Activated naive CD4-positive, alpha-beta T cell treated with anti-CD3 and anti-CD28 coated beads, Interleukin-2, amount 50 U/mL, for 24 hours (primary cell): ENCODE data around the gene GPC2.
A peak's percentile ranks its signal among the peaks of the same experiment; 100 is the strongest.
"Not testable (repeated sequence)": the region's sequence is repeated elsewhere in the genome, so short reads cannot be mapped to it uniquely, and the experiment has no call there.

Source experiments
- H3K27ac Mint-ChIP-seq: one replicate; pipeline ENCODE4 v1.8.0; 2021; ENCODE audit warnings: mild to moderate bottlenecking, mixed read lengths
- H3K27me3 Mint-ChIP-seq: one replicate; pipeline ENCODE4 v1.8.0; 2021; ENCODE audit warnings: mixed read lengths
- H3K36me3 Mint-ChIP-seq: one replicate; pipeline ENCODE4 v1.8.0; 2021; ENCODE audit warnings: mixed read lengths
- H3K4me1 Mint-ChIP-seq: one replicate; pipeline ENCODE4 v1.8.0; 2021; ENCODE audit warnings: mixed read lengths
- H3K4me3 Mint-ChIP-seq: one replicate; pipeline ENCODE4 v1.8.0; 2021; ENCODE audit warnings: mild to moderate bottlenecking, mixed read lengths
- H3K9me3 Mint-ChIP-seq: one replicate; pipeline ENCODE4 v1.8.0; 2021; ENCODE audit warnings: mixed read lengths

Gene GPC2

DNA sequence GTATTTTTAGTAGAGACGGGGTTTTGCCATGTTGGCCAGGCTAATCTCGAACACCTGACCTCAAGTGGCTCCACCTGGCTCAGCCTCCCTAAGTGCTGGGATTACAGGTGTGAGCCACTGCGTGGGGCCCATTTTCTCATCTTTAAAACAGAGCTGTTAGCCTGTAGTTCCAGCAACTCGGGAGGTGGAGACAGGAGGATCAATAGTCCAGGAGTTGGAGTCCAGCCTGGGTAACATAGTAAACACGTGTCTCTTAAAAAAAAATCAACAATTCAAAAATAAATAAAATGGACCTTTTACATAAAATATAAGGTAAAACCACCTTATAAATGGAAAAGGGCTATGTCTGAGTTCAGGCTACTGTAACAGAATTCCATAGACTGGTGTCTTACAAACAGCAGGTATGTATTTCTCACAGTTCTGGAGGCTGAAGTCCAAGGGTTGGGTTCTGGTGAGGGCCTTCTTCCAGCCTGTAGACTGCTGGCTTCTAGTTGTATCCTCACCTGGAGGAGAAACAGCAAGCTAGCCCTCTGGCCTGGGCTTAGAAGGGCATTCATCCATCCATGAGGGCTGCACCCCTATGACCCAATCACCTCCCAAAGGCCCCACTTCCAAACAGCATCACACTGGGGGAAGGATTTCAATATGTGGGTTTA, 35.6 kb upstream of the GPC2 start:
- peaks cover 2% of the 10 kb centered on the region for H3K36me3 Mint-ChIP-seq
- H3K27me3 Mint-ChIP-seq = no peaks in the 10 kb centered on the region
- peaks cover 78% of the 10 kb centered on the region for H3K4me1 Mint-ChIP-seq
- H3K9me3 Mint-ChIP-seq = no peaks in the 10 kb centered on the region
- no peak overlapping the region for H3K4me3 Mint-ChIP-seq
- no peak overlapping the region for H3K27ac Mint-ChIP-seq

DNA sequence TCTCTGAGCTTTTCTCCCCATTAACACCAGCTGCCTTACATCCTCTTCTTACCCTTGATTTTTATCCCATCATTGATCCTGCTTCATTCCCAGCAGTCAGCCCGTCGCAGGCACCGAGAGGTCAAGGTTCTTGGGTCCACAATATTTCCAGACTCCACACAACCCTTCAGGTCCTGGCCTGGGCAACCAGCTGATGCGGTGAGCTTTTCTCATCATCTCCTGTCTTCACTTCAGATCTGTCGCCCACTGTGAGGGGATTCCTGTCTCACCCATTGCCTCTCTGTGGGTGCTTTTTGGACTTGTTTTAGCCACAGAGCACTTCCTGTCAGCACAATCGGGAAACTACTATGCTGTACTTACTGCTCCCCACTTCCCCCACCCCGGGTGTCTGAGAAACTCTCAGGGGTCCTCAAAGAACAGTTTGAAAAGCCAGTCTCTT, 34.2 kb upstream of the GPC2 start:
- Mint-ChIP-seq H3K27me3 (no peaks in the 10 kb centered on the region), H3K27ac (peak overlapping the region; percentile 81), H3K4me1 (peaks cover 67% of the 10 kb centered on the region), H3K4me3 (peak overlapping the region; percentile 79), H3K36me3 (peaks cover 2% of the 10 kb centered on the region), H3K9me3 (no peaks in the 10 kb centered on the region)

DNA sequence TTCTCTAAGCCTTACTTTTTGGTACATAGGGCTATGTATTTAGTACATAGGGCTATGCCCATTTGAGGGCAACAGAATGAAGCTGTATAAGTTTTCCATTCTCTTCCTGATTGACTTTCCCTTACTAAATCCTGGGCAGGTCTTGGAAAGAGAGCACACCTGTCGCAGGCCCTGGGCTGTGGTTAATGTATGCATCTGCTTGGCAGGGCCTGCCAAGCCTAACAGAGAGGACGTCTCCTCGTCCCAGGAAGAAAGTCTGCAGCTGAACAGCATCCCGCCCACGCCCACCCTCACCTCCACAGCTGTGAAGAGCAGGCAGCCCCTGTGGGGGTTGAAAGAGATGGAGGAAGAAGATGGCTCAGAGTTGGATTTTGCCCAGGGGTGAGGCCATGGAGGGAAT, 33.6 kb upstream of the GPC2 start:
- H3K27me3 Mint-ChIP-seq = no peaks in the 10 kb centered on the region
- H3K36me3 Mint-ChIP-seq = peaks cover 2% of the 10 kb centered on the region
- no peak overlapping the region for H3K4me3 Mint-ChIP-seq
- H3K27ac Mint-ChIP-seq = peak overlapping the region; percentile 82
- peaks cover 66% of the 10 kb centered on the region for H3K4me1 Mint-ChIP-seq
- H3K9me3 Mint-ChIP-seq = no peaks in the 10 kb centered on the region

DNA sequence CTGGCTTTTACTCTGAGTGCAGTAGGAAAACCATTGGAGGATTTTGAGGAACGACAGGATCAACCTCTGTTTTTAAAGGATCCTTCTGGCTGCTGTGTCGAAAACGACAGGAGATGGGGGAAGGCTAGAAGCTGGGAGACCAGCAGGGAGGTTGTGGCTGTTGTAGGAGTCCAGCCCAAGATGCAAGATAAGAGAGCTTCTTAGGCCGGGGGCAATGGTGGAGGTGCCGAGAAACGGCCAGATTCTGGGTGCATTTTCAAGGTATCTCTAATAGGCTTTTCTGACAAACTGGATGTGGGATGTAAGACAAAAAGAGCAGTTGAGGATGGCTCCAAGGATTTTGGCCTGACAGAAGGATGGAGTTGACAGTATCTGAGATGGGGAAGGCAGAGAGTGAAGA, 32.3 kb upstream of the GPC2 start:
- Mint-ChIP-seq H3K27me3 (no peaks in the 10 kb centered on the region), H3K27ac (peak overlapping the region; percentile 85), H3K9me3 (no peaks in the 10 kb centered on the region), H3K4me3 (peak overlapping the region; percentile 74), H3K4me1 (peaks cover 53% of the 10 kb centered on the region), H3K36me3 (peaks cover 2% of the 10 kb centered on the region)

DNA sequence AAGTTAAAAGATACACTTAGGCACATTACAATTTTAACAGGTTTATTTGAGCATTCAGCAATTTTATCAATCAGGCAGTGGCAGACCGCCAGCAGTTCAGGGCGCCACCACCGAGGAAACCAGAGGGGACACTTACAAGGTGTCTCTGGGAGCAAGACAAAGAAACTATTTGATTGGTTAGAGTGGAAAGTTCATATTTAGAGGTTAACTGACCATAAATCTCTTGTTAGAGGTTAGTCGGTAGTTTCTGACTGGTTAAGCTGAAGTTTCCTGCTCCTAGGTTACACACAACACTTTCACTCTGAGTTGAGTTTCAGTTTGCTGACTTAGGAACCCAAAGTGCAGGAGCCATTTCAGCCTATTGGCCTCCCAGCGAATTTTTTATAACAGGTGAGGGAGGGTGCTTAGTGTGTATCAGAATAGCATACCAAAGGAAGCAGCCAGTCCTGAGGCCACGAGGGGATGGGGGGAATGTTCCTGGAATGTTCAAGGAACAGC, 31.8 kb upstream of the GPC2 start:
- H3K4me1 Mint-ChIP-seq = peaks cover 48% of the 10 kb centered on the region

DNA sequence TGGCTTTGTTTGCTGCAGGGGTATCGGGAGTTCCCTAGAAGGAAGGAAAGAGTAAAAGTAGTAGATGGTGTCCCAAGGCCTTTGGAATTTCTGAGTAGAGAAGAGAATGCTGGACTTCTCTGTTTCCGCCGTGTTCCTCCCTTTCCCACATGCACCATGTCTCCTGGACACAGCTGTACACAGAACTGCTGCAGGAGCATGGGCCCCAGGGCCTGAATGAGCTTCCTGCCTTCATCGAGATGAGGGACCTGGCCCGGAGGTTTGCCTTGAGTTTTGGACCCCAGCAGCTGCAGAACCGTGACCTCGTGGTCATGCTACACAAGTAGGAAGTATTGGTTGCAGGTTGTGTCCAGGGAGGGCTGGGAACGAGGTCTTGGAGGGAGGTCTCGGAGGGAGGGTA, 27.3 kb upstream of the GPC2 start:
- Mint-ChIP-seq H3K4me3 (no peak overlapping the region), H3K27ac (no peak overlapping the region), H3K4me1 (peaks cover 15% of the 10 kb centered on the region)

More for the DNA sequence above, 31.8 kb upstream of the GPC2 start:
- peak overlapping the region; percentile 74 for H3K4me3 Mint-ChIP-seq
- no peaks in the 10 kb centered on the region for H3K27me3 Mint-ChIP-seq
- peak overlapping the region; percentile 85 for H3K27ac Mint-ChIP-seq
- H3K36me3 Mint-ChIP-seq = peaks cover 2% of the 10 kb centered on the region
- no peaks in the 10 kb centered on the region for H3K9me3 Mint-ChIP-seq

DNA sequence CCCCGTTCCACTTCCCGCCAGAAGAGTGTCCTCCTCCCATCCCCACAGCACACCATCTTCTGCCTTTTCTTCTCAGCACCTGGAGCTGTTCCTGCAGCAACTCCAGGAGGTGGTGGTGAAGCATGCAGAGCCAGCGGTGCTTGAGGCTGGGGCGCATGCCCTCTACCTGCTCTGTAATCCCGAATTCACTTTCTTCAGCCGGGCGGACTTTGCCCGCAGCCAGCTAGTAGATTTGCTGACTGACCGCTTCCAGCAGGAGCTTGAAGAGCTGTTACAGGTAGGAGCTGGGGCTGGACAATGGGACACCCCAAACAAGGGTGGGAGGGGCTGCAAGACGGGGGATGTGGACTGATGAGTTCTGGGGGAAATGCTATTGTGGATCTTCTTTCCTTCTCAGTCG, 23.5 kb upstream of the GPC2 start:
- H3K9me3 Mint-ChIP-seq = no peaks in the 10 kb centered on the region
- H3K27me3 Mint-ChIP-seq = no peaks in the 10 kb centered on the region
- no peak overlapping the region for H3K27ac Mint-ChIP-seq
- peaks cover 4% of the 10 kb centered on the region for H3K4me1 Mint-ChIP-seq
- no peaks in the 10 kb centered on the region for H3K36me3 Mint-ChIP-seq
- H3K4me3 Mint-ChIP-seq = no peak overlapping the region

More for the DNA sequence above, 27.3 kb upstream of the GPC2 start:
- H3K9me3 Mint-ChIP-seq = no peaks in the 10 kb centered on the region
- H3K27me3 Mint-ChIP-seq = no peaks in the 10 kb centered on the region
- H3K36me3 Mint-ChIP-seq = peaks cover 2% of the 10 kb centered on the region

DNA sequence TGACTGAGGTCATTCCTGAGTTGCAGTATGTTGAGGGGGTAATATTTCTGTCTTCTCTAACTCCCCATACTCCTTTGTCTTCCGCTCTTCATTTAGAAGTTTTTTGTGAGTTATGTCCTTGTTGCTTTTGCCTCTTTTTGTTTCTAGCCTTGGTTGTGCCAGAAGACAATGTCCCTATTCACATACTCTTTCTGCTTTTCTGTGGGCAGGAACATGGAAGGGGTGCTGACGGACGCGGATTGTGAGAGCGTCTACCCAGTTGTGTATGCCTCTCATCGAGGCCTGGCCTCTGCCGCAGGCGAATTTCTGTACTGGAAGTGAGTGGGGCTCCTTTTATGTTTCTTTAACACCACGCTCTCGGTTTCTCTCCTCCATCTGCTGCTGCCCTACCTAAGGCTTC, 21.1 kb upstream of the GPC2 start:
- peaks cover 24% of the 10 kb centered on the region for H3K4me1 Mint-ChIP-seq
- H3K27me3 Mint-ChIP-seq = no peaks in the 10 kb centered on the region
- no peak overlapping the region for H3K27ac Mint-ChIP-seq
- no peaks in the 10 kb centered on the region for H3K9me3 Mint-ChIP-seq
- H3K36me3 Mint-ChIP-seq = no peaks in the 10 kb centered on the region
- no peak overlapping the region for H3K4me3 Mint-ChIP-seq

DNA sequence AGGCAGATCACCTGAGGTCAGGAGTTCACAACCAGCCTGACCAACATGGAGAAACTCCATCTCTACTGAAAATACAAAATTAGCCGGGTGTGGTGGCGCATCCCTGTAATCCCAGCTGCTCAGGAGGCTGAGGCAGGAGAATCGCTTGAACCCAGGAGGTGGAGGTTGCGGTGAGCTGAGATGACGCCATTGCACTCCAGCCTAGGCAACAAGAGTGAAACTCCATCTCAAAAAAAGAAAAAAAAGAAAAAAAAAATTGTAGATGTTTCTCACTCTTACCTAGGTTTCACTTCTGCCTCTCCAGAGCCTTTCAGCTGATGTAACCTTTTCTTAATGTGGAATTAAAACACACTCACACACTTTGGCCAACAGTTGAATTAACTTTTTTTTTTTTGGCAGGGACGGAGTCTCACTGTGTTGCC, 18.7 kb upstream of the GPC2 start:
- not testable (repeated sequence) for H3K27me3 Mint-ChIP-seq, H3K4me3 Mint-ChIP-seq, H3K9me3 Mint-ChIP-seq, H3K27ac Mint-ChIP-seq, H3K36me3 Mint-ChIP-seq
- peaks cover 48% of the 10 kb centered on the region for H3K4me1 Mint-ChIP-seq

DNA sequence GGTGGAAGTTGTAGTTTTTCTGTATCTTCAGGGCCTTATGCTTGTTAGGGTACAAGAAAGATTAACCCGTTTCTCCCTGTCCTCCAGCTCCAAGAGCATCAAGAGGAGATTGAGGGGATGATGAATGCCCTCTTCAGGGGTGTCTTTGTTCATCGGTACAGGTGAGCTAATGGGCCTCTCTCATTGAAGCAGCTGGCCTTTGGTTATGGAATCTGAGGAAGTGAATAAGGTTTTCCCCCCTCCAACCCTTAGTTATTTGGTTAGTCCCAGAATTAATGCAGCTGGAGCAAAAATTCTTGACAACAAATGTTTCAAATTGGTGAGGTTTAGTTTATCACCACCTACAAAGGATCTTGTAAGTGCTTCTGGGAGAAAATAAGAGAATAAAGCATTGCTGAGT, 18.0 kb upstream of the GPC2 start:
- no peak overlapping the region for H3K4me3 Mint-ChIP-seq
- no peaks in the 10 kb centered on the region for H3K9me3 Mint-ChIP-seq
- peaks cover 55% of the 10 kb centered on the region for H3K4me1 Mint-ChIP-seq
- H3K27ac Mint-ChIP-seq = no peak overlapping the region
- no peaks in the 10 kb centered on the region for H3K27me3 Mint-ChIP-seq
- no peaks in the 10 kb centered on the region for H3K36me3 Mint-ChIP-seq

DNA sequence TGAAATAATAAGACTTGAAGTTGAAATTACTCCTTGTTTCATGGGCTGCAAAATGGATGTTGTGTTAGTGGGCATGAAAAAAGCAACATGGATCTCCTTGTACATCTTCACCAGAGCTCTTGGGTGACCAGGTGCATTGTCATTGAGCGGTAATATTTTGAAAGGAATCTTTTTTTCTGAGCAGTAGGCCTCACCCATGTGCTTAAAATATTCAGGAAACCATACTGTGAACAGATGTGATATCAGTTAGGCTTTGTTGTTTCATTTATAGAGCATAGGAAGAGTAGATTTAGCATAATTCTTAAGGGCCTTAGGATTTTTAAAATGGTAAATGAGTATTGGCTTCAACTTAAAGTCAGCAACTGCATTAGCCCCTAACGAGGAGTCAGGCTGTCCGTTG, 15.8 kb upstream of the GPC2 start:
- Mint-ChIP-seq H3K4me1 (peaks cover 62% of the 10 kb centered on the region), H3K27ac (peak overlapping the region; percentile 60), H3K36me3 (no peaks in the 10 kb centered on the region), H3K4me3 (no peak overlapping the region), H3K9me3 (no peaks in the 10 kb centered on the region), H3K27me3 (no peaks in the 10 kb centered on the region)

DNA sequence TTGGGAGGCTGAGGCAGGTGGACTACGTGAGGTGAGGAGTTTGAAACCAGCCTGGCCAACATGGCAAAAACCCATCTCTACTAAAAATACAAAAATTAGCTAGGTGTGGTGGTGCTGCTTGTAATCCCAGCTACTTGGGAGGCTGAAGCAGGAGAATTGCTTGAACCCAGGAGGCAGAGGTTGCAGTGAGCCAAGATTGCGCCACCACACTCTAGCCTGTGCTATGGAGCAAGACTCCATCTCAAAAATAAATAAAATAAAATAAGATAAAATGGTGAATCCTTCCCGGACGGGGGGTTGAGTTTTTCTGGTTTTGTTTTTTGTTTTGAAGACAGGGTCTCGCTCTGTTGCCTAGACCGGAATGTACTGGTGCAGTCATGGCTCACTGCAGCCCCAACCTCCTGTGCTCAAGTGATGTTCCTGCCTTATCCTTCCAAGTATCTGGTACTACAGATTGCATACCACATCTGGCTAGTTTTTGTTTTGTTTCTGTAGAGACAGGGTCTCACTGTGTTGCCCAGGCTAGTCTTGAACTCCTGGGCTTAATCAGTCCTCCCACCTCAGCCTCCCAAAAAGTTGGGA, 15.2 kb upstream of the GPC2 start:
- H3K27me3 Mint-ChIP-seq, H3K36me3 Mint-ChIP-seq, H3K9me3 Mint-ChIP-seq, H3K4me3 Mint-ChIP-seq: not testable (repeated sequence)
- Mint-ChIP-seq H3K27ac (peak overlapping the region; percentile 81), H3K4me1 (peaks cover 62% of the 10 kb centered on the region)

DNA sequence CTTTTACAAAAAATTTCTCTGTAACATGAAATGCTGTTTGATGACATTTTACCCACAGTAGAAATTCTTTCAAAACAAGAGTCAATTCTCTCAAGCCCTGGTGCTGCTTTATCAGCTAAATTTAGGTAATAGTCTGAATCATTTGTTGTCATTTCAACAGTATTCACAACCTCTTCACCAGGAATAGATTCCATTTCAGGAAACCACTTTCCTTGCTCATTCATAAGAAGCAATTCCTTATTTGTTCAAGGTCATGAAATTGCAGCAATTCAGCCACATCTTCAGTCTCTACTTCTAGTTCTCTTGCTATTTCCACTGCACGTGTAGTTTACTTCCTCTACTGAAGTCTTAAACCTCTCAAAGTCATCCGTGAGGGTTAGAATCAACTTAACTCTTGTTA, 14.6 kb upstream of the GPC2 start:
- Mint-ChIP-seq H3K27me3 (no peaks in the 10 kb centered on the region), H3K36me3 (no peaks in the 10 kb centered on the region), H3K9me3 (no peaks in the 10 kb centered on the region), H3K27ac (peak overlapping the region; percentile 81), H3K4me3 (no peak overlapping the region), H3K4me1 (peaks cover 62% of the 10 kb centered on the region)

DNA sequence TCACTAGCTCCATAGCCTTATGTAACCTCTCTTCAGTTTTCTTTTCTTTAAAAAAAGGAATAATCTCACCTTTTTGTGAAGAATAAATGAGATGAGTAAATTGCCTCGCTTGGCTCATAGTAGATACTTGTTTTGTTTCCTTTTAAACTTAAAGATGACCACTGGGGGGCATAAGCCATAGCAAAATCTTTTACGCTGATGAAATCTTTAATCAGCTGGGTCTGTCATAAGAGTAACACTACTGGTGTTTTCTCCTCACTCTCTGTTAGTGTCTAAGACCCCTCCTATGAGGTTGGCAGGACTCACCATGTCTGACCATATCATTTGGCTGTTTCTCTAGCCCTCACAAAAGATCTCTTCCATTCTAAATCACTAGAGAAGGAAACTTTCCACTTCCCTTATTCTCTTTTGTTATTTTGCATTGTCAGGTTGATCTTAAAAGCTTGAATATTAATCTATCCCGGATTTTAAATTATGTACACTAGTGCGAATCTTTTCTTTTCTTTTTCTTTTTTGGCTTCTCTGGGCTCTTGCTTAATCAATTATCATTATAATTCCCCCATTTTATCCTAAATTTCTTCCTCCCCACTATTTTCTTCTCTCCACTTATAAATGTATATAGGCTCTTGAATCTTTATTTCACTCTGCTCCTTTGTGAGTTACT, 13.0 kb upstream of the GPC2 start:
- Mint-ChIP-seq H3K4me3 (no peak overlapping the region), H3K9me3 (no peaks in the 10 kb centered on the region), H3K4me1 (peaks cover 56% of the 10 kb centered on the region), H3K36me3 (no peaks in the 10 kb centered on the region), H3K27ac (peak overlapping the region; percentile 80), H3K27me3 (no peaks in the 10 kb centered on the region)

DNA sequence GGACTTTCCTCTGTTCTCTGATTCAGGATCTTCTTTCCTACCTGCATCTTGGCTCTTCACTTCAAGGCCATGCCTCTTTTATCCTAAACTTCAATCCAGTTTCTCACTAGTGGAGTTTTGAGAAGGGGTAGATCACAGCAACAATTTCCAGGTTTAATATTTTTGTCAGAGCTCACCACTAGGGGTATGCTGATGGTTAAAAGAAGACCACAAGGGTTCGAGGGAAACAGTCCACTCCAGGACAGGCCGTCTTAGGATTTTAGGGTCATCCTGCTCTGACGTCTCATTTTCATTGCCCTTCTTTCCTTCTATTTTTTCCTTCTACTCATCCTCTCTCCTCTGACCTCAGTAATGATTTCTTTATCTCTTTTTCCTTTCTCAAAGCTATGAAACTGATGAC, 11.9 kb upstream of the GPC2 start:
- no peaks in the 10 kb centered on the region for H3K9me3 Mint-ChIP-seq
- no peaks in the 10 kb centered on the region for H3K36me3 Mint-ChIP-seq
- H3K4me1 Mint-ChIP-seq = peaks cover 45% of the 10 kb centered on the region
- H3K27me3 Mint-ChIP-seq = no peaks in the 10 kb centered on the region
- no peak overlapping the region for H3K4me3 Mint-ChIP-seq
- no peak overlapping the region for H3K27ac Mint-ChIP-seq

DNA sequence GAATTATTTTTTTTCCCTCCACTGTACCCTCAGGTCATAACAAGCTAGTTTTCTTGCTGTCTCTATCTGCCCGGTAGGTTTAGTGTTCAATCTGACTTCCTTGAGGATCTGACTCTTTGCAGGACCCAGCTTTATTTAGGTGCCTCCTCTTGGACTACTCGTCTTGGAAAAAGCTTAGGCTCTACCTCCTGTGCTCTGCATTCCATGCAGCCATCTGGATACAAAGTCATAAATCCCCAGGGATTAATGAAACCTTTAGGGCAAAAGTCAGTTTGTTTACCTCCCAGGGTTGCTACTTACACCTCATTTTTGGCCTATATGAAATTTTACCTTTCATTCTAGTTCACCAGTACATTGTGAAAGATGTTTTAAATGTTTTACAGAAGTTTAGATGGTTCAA, 8.5 kb upstream of the GPC2 start:
- no peaks in the 10 kb centered on the region for H3K27me3 Mint-ChIP-seq
- peaks cover 43% of the 10 kb centered on the region for H3K4me1 Mint-ChIP-seq
- no peaks in the 10 kb centered on the region for H3K9me3 Mint-ChIP-seq
- no peak overlapping the region for H3K4me3 Mint-ChIP-seq
- no peak overlapping the region for H3K27ac Mint-ChIP-seq
- H3K36me3 Mint-ChIP-seq = no peaks in the 10 kb centered on the region
